Daoy (cell line): Measurements from ENCODE around the gene LEPR. TPM values are rescaled to one million over a fixed set of nuclear protein-coding genes. Genes with fewer than 3 reads are reported as not detected.
"Not testable (repeated sequence)": the region's sequence is repeated elsewhere in the genome, so short reads cannot be mapped to it uniquely, and the experiment has no call there.

Source experiments
- DNase-seq: peaks from one replicate; pipeline ENCODE4 v3.0.0-alpha.2; 2015; ENCODE audit warnings: low read depth
- total RNA-seq: library from RNA; depleted of rRNA; stranded (reverse); fragments of >200 nt; shearing (Covaris generic); gene quantifications from 2 replicates; pipeline ENCODE4 v1.2.3, GENCODE V29; 2014; rRNA removed

The LEPR gene, protein sequence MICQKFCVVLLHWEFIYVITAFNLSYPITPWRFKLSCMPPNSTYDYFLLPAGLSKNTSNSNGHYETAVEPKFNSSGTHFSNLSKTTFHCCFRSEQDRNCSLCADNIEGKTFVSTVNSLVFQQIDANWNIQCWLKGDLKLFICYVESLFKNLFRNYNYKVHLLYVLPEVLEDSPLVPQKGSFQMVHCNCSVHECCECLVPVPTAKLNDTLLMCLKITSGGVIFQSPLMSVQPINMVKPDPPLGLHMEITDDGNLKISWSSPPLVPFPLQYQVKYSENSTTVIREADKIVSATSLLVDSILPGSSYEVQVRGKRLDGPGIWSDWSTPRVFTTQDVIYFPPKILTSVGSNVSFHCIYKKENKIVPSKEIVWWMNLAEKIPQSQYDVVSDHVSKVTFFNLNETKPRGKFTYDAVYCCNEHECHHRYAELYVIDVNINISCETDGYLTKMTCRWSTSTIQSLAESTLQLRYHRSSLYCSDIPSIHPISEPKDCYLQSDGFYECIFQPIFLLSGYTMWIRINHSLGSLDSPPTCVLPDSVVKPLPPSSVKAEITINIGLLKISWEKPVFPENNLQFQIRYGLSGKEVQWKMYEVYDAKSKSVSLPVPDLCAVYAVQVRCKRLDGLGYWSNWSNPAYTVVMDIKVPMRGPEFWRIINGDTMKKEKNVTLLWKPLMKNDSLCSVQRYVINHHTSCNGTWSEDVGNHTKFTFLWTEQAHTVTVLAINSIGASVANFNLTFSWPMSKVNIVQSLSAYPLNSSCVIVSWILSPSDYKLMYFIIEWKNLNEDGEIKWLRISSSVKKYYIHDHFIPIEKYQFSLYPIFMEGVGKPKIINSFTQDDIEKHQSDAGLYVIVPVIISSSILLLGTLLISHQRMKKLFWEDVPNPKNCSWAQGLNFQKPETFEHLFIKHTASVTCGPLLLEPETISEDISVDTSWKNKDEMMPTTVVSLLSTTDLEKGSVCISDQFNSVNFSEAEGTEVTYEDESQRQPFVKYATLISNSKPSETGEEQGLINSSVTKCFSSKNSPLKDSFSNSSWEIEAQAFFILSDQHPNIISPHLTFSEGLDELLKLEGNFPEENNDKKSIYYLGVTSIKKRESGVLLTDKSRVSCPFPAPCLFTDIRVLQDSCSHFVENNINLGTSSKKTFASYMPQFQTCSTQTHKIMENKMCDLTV
- 6.5 and 7.1 TPM in 2 replicates for total RNA-seq

DNA sequence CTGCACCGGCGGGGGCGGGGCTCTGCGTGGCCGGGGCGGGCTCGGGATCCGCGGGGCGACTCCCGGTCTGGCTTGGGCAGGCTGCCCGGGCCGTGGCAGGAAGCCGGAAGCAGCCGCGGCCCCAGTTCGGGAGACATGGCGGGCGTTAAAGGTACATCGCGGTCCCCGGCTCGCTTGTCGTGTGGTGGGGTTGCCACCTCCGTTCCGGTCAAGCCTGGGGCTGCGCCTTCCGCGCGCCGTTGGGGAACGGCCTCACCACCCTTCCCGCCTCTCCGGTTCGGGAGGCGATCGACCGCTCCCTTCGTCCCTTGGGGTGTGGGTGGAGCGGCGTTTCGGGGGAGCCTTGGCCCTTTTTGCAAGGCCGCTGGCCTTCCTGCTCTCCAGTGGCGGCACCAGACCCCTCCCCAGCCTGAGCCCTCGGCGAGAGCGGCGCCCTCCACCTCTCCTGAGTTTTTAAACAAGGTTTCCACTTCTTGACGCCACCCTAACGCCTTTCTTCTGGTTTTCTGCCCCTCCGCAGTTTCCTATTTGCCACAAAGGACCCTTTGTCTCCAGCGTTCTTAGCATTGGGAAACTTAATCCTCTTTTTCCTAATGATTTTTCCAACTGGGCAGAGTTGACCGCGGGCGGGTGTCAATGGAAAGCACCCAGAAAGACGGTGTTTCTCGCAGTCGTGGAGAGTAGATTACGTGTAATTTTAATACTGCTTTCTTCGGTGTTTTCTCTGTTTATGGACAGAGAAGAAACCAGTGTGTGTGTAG, at the start of gene LEPR, which contains the start of gene LEPROT:
LEPR (plus strand) TSS at position 79 of the 761 bp plus-strand sequence. CDS start 144,898 bp downstream, outside the sequence.
LEPROT (plus strand) TSS at position 79 of the 761 bp plus-strand sequence; CDS start at position 136, 57 bp downstream.
- no peak for DNase-seq

DNA sequence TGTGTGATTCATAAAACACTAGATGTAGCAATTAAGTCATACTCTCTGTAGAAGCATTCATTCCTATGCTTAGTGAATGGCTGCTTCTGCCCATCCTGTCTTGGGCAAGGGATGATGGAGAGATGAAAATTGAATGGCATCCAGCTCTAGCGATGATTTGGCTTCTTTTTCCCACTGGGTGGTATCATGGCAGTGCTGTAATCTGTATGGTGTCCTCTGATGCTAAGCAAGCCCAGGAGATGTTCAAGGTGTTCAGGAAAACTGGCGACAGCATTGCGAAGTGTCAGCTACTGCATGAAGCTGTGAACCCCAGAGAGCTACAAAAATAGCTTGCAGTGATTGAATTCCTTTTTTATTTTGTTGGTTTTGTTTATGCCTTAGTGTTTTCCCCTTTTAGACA, 48.9 kb upstream of the LEPR start:
- no peak for DNase-seq

DNA sequence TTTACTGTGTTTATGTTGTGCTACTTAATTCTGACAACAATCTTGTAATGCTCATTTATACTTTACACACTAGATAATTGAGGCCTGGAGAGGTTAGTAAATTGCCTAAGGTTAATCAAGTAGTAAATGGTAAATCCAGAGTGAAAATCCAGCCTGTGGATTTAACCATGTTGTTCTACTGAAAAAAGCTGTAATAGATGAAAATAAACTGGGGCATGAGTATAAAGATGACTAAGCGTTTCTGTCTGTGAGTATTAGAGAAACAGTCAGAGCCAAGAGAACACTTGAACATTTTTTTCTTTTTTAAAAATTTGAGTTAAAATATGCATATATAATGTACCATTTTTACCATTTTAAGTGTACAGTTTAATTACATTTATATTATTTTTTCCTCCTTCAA, 47.9 kb upstream of the LEPR start:
- DNase-seq = no peak

DNA sequence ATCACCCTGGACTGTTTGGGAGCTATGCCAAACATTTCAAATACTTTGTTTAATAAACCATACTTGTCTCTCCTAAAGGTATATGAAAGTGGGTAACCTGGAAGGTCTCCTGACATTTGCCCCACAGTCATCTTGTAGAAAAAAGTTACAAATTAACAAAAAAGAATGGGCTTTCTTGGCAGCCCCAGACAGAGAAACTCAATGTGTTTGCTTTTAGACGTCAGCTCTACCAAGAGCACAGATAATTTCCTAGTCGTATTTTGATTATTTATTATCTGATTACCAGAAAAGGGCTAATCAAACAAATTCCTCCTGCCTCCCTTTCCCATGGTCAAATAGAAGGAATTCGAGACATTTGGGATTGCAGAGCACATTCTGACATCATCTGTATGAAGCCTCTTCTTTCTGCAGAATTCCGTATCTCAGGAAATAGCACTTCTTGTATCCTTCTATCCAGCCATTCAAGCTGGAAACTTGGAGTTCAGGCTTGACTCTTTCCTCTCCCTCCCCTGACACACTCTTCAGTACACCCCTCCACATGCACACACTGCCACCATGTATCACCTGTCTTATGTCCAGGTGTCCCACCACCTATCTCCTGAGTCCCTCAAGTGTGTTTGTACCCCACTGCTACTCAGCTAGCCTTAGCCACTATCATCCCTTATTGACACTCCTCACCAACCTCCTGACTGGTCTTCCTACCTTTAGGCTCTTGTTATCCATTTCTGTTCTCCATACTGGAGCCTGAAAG, 42.8 kb upstream of the LEPR start:
- no peak for DNase-seq

DNA sequence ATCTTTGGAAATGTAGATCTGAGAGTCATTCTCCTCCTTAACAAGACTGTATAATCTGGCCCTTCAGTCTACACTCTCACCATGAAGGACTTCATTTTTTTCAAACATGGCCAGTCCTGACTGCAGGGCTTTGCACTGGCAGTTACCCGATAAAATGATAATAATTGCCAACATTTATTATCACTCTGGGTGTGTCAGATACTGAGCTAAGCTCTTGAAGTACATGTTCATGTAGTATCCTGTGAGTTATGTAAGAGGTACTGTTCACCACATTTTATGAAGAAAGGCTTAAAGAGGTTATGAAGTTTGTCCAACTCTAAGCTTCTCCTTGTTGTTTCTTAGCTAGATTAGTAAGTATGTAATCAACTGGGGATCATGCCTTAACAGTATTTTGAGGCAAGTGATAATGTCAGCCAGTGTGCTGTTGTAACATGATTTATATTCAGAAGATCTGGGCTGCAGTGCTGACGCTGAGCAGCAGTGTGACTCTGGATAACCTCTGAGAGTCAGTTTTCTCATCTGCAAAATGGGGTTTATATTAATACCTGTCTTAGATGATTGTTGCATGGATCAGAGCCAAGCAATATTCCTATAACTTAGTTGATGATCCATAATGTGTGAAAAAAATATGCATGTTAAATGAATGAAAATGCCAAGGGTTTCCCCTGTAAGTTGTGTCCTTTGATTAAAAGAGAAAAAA, 42.1 kb upstream of the LEPR start:
- no peak for DNase-seq

DNA sequence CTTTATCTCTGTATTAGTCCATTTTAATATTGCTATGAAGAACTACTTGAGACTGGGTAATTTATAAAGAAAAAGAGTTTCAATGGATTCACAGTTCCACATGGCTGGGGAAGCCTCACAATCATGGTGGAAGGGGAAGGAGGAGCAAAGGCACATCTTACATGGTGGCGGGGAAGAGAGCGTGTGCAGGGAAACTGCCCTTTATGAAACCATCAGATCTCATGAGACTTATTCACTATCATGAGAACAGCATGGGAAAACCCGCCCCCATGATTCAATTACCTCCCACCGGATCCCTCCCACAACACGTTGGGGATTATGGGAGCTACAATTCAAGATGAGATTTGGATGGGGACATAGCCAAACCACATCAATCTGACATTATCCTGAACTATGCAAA, 36.0 kb upstream of the LEPR start:
- DNase-seq = not testable (repeated sequence)

DNA sequence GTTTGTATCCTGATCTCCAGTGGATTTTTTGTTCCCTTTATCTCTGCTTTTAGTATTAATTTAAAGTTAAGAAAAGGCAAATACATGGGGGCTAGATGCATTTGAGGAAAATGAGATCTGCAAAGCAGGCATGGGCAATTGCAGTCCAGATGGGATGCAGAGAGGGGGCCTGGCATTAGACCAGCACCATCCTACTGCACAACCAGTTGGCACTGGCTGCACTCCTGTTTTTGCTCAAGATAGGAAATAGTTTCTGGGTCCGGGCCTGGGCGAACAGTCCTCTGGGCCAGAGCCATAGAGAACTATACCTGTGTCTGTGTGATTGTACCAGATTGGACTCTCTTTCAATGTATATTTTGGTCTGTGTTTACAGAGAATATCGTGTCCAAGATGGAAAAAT, 34.0 kb upstream of the LEPR start:
- no peak for DNase-seq

DNA sequence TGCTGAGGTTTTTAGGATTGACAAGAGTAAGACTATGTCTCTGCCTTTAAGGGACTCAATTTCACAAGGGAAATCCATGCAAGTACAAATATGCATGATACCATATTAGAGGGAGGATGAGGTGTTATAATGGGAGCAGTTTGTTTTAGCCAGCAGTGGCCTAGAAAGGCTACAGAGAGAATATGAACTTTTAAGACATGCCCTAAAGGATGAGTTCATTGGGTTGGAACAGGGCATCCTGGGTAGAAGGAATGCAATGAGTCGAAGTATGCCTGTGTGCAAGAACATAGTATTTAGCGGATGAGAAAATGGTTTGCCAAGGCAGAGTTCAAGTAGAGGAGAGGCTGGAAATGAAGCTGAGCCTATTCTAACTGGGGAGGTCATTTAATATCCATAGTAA, 32.6 kb upstream of the LEPR start:
- DNase-seq = no peak

DNA sequence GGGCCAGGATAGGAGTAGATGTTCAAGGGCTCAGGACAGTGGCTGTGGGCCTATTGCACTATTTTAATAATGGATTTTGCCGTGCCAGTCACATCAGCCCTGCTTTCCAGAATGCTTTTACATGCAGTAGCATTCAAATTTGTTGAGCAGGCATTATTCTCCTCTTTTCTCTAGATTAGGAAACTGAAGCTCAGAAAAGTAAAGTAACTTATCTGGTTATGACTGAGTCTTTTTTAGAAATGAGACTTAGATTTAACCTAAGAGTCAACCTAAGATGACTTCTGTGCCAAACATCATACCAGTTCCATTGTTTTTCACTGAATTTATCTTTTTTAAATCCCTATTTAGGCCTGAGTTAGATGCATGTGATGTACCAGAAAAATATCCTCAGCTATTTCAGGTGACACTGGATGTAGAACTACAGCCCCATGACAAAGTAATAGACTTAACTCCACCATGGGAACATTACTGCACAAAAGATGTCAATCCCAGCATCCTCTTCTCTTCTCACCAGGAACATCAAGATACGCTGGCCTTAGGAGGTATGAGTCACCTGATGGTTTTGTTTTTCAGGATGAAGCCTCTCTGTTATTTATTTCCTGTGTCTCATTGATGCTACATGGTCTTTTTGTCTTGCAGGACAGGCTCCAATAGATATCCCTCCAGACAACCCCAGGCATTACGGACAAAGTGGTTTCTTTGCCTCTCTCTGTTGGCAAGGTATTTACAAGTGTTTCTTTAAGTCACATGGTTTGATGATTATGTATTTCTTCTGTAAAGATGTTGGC, 31.4 kb upstream of the LEPR start:
- DNase-seq = no peak

DNA sequence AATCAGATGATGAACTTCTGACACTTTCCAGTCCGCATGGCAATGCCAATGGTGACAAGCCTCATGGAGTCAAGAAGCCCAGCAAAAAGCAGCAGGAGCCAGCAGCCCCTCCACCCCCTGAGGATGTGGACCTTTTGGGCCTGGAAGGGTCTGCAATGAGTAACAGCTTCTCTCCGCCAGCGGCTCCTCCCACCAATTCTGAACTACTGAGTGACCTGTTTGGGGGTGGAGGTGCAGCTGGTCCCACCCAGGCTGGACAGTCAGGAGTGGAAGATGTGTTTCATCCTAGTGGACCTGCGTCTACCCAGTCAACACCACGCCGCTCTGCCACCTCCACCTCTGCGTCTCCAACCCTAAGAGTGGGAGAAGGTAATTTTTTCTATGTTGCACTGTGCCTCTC, 28.0 kb upstream of the LEPR start:
- no peak for DNase-seq

DNA sequence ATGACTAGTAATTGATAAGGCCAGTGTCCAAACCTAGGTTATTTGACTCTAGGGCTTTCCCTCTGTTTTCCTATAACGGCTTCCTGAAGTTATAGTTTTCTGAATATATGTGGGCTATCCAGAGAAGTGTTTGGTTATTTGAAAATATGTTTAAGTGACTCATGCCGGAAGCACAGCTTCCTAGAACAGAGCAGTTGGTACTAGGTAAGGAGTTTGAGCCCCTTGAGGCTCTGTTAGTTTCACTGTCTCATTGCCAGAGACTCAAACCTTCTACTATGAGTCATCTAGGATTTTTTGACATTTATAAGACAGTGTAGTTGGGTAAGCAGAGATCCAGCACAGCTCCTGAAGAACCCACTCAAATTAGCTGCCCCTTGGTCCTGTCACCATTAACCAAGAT, 27.1 kb upstream of the LEPR start:
- peak; percentile 67 for DNase-seq

DNA sequence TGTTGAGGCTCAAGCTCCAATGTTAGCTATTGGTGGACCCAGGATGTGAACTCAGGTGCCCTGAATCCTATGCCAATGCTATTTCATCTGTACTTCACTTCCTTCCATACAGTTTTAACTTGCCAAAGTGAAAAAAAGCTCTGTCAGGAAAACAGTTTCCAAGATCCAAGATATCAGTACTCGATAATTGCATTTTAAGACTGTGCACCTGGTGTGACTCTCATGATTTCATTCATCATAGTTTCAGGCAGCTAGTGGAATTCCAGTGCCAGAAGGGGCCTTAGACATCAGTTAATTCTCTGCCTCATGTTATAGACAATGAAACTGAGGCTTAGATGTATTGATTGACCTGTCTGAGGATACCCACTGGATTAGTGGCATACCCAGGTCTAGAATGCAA, 26.5 kb upstream of the LEPR start:
- no peak for DNase-seq

DNA sequence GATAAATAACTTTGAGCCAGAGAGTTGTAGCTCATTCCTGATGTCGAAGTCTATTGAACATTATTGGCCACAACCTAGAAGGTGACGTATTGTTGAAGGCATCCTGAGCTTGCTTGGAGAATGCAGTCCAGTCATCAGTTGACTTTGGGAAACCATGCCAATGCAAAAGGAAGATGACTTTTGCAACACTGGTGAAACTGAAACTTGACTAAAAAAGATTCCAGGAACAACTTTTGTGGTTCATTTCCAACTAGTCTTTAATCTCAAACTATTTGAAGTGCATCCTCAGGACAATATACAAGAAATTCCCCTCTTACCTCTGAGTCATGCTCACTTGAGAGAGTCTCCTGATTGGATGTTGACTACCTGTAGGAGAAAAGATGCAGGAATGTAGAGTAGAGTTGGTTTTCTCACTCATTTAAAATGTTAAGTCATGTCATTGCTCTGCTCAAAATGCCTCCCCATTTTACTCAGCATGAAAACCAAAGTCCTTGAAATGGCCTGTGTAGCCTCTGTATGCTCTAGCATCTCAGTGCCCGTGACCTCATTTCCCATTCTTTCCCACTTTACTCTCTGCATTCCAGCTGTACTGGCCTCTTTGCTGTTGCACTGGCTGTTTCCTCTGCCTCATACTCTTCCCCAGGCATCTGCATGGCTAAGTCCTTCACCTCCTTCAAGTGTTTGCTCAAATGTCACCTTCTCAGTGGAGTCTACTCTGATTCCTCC, 24.4 kb upstream of the LEPR start:
- DNase-seq = peak; percentile 19

DNA sequence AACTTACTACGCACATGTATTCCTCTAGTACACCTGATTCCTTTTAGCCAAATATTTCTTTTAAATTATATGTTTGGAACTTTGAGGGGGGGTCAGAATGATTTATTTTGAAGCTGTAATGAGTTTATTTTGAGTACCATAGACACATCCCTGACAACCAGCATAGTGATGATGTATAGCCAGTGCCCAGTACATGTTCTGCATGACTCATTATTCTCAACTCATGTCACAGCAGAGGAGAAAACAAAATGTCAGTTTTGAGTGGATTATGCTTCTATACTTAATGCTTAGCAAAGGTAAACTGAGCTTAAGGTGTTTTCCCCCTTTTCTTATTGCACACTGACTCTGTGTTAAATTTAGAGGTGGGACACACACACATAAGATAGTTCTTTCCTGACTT, 22.4 kb upstream of the LEPR start:
- DNase-seq = no peak

DNA sequence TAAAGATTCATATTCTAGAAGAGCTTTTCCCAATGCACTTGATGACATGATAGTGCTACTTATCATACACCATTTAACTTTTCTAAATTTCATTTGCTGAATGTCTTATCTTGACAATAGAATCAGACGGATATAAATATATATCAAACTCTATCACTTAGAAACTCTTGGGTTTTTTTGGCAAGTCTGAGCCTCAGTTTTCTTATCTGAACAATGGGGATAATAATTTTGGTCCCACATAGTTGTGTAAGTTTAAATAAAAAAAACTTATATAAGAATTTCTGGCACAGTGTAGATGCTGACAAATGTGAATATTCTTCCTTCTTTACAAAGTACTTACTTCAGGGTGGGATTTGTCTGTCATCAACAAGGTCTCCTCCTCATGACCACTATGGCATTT, 21.5 kb upstream of the LEPR start:
- no peak for DNase-seq

DNA sequence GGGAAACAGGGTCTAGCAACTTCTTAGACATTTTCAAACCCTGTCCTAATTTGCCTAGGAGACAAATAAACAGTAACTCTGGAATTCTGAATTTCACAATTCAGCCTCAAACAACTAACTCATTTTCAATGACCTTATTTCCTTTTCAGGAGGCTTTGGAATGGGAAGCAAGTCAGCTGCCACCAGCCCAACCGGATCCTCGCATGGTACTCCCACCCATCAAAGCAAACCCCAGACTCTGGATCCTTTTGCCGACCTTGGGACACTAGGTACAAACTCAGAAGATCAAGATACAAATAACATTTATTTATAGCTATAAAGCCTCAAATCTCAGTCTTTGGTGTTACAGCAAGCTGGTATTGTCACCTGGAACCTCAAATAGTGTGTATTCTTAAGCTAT, 18.9 kb upstream of the LEPR start:
- no peak for DNase-seq

DNA sequence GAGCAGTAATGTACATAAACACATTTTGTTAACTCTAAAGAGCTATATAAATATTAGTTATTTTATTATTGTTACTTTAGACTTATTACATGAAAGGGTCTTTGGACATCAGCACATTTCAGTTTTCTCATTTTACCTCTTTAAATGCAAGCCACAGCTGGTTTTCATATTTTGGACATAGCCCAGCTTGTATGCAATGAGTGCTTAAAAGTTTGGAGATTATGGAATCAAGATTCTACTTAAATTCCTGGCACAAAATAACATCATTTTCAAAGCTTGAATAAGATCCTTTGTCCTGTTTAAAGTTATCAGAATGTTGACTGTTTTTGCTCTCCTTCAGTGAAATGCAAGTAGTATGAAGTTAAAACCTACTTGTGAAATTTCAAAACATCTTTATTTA, 15.5 kb upstream of the LEPR start:
- no peak for DNase-seq

DNA sequence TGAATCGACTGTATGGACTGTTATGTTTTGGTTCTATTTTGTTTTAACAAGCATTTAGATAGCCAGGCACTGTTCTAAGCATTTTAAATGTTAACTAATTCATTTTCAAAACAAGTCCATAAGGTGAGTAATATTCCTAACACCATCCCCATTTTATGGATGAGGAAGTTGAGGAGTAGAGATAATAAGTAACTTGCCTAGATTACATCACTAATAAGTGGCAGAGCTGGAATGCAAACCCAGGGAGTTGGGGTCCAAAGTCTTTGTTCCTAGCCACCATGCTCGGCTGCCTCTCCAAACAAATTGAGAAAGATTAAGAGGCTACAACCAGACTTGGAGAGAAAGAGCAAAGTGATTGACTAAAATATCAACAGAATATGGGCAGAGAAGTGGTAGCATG, 12.6 kb upstream of the LEPR start:
- DNase-seq = no peak

DNA sequence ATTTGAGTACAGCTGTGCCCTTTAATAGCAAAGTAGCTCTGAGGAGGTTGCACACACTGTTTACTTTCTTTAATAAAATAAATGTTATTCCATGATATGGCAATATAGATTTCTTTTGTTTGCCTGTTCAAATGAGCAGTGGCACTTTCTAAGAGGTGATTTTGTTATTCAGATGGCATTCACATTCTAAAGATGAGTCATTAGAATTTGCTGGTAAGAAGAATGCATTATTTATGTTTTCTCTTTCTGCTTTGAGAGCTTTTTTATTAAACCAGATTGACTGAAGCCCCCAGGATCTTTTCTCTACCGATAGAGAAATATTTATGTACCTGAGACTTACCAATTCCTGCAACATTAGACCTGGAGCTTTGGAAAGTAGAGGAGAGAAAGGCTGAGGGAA, 11.2 kb upstream of the LEPR start:
- DNase-seq = no peak
